GM12801 (cell line): ENCODE results near the gene ELAPOR2.

Experiments
- CTCF ChIP-seq: IDR thresholded peaks from one replicate; pipeline ENCODE4 v1.5.1; 2011; ENCODE audit warnings: control low read depth; ENCODE audit not compliant: insufficient read length; ENCODE audit errors: extremely low read depth

ELAPOR2 gene

GRCh38 chr7:87091487-87092066 is 32.1 kb upstream of the ELAPOR2 start:
- no peak for TF ChIP-seq CTCF

- no peak for TF ChIP-seq CTCF
Measured at GRCh38 chr7:87083865-87084519, 24.5 kb upstream of the ELAPOR2 start.

GRCh38 chr7:87082675-87083074 is 23.2 kb upstream of the ELAPOR2 start:
- no peak for TF ChIP-seq CTCF

- no peak for TF ChIP-seq CTCF
Measured at GRCh38 chr7:87075671-87076404, 16.4 kb upstream of the ELAPOR2 start.

- no peak for TF ChIP-seq CTCF
Measured at GRCh38 chr7:87067788-87068187, 8.3 kb upstream of the ELAPOR2 start.

- no peak for TF ChIP-seq CTCF
Measured at GRCh38 chr7:87060288-87060537, 759 bp upstream of the ELAPOR2 start.

GRCh38 chr7:87058744-87059524 is 520 bp downstream of the ELAPOR2 start:
- no peak for TF ChIP-seq CTCF
